ENCODE results near the gene JAZF1. TPM values are rescaled to one million over a fixed set of nuclear protein-coding genes. Genes with fewer than 3 reads are reported as not detected.

The JAZF1 gene
- total and polyA plus RNA-seq, 2 of the 8 experiments (the other 6 are each of a cell fraction or from before 2014, with no cell fraction given) = 2.6 to 21.8 TPM

GRCh38 chr7:28017372-28017771, 163.2 kb downstream of the JAZF1 start (continued):
- TF ChIP-seq ZNF274 (IDR thresholded peaks at IDR 0.05; ENCODE audit: borderline replicate concordance, extremely low read depth, low read length) = no peak
- no peak for TF ChIP-seq EP300 (IDR thresholded peaks at IDR 0.05; ENCODE audit: borderline replicate concordance in 1 of 2, low read depth in 2 of 2, low read length in 2 of 2)
- no peak for TF ChIP-seq BCL11A (IDR thresholded peaks at IDR 0.05; ENCODE audit: low read depth in 2 of 2, low read length in 2 of 2)
- no peak for TF ChIP-seq CHD1 (IDR thresholded peaks at IDR 0.05; ENCODE audit: low read depth, low read length)
- TF ChIP-seq, protein P1, sequence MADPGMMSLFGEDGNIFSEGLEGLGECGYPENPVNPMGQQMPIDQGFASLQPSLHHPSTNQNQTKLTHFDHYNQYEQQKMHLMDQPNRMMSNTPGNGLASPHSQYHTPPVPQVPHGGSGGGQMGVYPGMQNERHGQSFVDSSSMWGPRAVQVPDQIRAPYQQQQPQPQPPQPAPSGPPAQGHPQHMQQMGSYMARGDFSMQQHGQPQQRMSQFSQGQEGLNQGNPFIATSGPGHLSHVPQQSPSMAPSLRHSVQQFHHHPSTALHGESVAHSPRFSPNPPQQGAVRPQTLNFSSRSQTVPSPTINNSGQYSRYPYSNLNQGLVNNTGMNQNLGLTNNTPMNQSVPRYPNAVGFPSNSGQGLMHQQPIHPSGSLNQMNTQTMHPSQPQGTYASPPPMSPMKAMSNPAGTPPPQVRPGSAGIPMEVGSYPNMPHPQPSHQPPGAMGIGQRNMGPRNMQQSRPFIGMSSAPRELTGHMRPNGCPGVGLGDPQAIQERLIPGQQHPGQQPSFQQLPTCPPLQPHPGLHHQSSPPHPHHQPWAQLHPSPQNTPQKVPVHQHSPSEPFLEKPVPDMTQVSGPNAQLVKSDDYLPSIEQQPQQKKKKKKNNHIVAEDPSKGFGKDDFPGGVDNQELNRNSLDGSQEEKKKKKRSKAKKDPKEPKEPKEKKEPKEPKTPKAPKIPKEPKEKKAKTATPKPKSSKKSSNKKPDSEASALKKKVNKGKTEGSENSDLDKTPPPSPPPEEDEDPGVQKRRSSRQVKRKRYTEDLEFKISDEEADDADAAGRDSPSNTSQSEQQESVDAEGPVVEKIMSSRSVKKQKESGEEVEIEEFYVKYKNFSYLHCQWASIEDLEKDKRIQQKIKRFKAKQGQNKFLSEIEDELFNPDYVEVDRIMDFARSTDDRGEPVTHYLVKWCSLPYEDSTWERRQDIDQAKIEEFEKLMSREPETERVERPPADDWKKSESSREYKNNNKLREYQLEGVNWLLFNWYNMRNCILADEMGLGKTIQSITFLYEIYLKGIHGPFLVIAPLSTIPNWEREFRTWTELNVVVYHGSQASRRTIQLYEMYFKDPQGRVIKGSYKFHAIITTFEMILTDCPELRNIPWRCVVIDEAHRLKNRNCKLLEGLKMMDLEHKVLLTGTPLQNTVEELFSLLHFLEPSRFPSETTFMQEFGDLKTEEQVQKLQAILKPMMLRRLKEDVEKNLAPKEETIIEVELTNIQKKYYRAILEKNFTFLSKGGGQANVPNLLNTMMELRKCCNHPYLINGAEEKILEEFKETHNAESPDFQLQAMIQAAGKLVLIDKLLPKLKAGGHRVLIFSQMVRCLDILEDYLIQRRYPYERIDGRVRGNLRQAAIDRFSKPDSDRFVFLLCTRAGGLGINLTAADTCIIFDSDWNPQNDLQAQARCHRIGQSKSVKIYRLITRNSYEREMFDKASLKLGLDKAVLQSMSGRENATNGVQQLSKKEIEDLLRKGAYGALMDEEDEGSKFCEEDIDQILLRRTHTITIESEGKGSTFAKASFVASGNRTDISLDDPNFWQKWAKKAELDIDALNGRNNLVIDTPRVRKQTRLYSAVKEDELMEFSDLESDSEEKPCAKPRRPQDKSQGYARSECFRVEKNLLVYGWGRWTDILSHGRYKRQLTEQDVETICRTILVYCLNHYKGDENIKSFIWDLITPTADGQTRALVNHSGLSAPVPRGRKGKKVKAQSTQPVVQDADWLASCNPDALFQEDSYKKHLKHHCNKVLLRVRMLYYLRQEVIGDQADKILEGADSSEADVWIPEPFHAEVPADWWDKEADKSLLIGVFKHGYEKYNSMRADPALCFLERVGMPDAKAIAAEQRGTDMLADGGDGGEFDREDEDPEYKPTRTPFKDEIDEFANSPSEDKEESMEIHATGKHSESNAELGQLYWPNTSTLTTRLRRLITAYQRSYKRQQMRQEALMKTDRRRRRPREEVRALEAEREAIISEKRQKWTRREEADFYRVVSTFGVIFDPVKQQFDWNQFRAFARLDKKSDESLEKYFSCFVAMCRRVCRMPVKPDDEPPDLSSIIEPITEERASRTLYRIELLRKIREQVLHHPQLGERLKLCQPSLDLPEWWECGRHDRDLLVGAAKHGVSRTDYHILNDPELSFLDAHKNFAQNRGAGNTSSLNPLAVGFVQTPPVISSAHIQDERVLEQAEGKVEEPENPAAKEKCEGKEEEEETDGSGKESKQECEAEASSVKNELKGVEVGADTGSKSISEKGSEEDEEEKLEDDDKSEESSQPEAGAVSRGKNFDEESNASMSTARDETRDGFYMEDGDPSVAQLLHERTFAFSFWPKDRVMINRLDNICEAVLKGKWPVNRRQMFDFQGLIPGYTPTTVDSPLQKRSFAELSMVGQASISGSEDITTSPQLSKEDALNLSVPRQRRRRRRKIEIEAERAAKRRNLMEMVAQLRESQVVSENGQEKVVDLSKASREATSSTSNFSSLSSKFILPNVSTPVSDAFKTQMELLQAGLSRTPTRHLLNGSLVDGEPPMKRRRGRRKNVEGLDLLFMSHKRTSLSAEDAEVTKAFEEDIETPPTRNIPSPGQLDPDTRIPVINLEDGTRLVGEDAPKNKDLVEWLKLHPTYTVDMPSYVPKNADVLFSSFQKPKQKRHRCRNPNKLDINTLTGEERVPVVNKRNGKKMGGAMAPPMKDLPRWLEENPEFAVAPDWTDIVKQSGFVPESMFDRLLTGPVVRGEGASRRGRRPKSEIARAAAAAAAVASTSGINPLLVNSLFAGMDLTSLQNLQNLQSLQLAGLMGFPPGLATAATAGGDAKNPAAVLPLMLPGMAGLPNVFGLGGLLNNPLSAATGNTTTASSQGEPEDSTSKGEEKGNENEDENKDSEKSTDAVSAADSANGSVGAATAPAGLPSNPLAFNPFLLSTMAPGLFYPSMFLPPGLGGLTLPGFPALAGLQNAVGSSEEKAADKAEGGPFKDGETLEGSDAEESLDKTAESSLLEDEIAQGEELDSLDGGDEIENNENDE (IDR thresholded peaks at IDR 0.05; ENCODE audit: insufficient replicate concordance, low read length) = no peak
- TF ChIP-seq, protein P2, sequence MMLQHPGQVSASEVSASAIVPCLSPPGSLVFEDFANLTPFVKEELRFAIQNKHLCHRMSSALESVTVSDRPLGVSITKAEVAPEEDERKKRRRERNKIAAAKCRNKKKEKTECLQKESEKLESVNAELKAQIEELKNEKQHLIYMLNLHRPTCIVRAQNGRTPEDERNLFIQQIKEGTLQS (IDR thresholded peaks at IDR 0.05; ENCODE audit: insufficient read depth, low read depth, low read length) = no peak

Measured in H1 (cell line).